GM19240 (cell line): Measurements from ENCODE around the gene ZNF329.
A peak's percentile ranks its signal among the peaks of the same experiment; 100 is the strongest.
"Not testable (repeated sequence)": the region's sequence is repeated elsewhere in the genome, so short reads cannot be mapped to it uniquely, and the experiment has no call there.

Experiments
- DNase-seq: peaks from one replicate; pipeline ENCODE4 v3.0.0; 2011; ENCODE audit warnings: low spot score; ENCODE audit not compliant: insufficient read length

ZNF329 gene

GRCh38 chr19:58150328-58150921 lies at the start of gene ZNF329:
ZNF329 (minus strand) TSS chr19:58150789; CDS start chr19:58129503, 21,286 bp downstream.
- DNase-seq, result peak; percentile 82

- no peak for DNase-seq
These were observed 46.5 kb upstream of the ZNF329 start for GRCh38 chr19:58196901-58197616.

GRCh38 chr19:58183817-58184215 lies 33.2 kb upstream of the ZNF329 start:
- DNase-seq, result no peak

- DNase-seq, result peak; percentile 95
These were observed 32.6 kb upstream of the ZNF329 start, which contains the start of gene ZNF274 for GRCh38 chr19:58182989-58183816. ZNF274 (plus strand) TSS chr19:58183061; CDS start chr19:58183966, 905 bp downstream.

- peak; percentile 73 for DNase-seq
These were observed 32.0 kb upstream of the ZNF329 start for GRCh38 chr19:58182577-58182988.

- DNase-seq, result no peak
These were observed 31.4 kb upstream of the ZNF329 start for GRCh38 chr19:58181902-58182576.

GRCh38 chr19:58170860-58171259 lies 20.3 kb upstream of the ZNF329 start:
- DNase-seq, result no peak

GRCh38 chr19:58166708-58167280 lies 16.2 kb upstream of the ZNF329 start:
- no peak for DNase-seq

- DNase-seq, result no peak
These were observed 15.7 kb upstream of the ZNF329 start for GRCh38 chr19:58166268-58166667.

GRCh38 chr19:58157045-58157728 lies 6.6 kb upstream of the ZNF329 start:
- no peak for DNase-seq

GRCh38 chr19:58154679-58155648 lies 4.4 kb upstream of the ZNF329 start:
- DNase-seq, result peak; percentile 86

GRCh38 chr19:58154287-58154678 lies 3.7 kb upstream of the ZNF329 start:
- DNase-seq, result no peak

- no peak for DNase-seq
These were observed 2.8 kb upstream of the ZNF329 start for GRCh38 chr19:58153386-58153785.

- not testable (repeated sequence) for DNase-seq
These were observed 3.1 kb downstream of the ZNF329 start for GRCh38 chr19:58147475-58147874.

GRCh38 chr19:58145849-58146248 lies 4.7 kb downstream of the ZNF329 start:
- no peak for DNase-seq

GRCh38 chr19:58134244-58134643 lies 16.3 kb downstream of the ZNF329 start:
- DNase-seq, result no peak

GRCh38 chr19:58129284-58129683 lies 21.3 kb downstream of the ZNF329 start:
- DNase-seq, result no peak

GRCh38 chr19:58128041-58128685 lies 22.4 kb downstream of the ZNF329 start:
- DNase-seq, result no peak

- DNase-seq, result no peak
These were observed 27.2 kb downstream of the ZNF329 start for GRCh38 chr19:58123354-58123753.
